Bronchial epithelial cell (primary cell): Measurements from ENCODE around the gene SBNO2. TPM values are rescaled to one million over a fixed set of nuclear protein-coding genes. Genes with fewer than 3 reads are reported as not detected.
A peak's percentile ranks its signal among the peaks of the same experiment; 100 is the strongest.

Experiments used
- DNase-seq: peaks from one replicate; pipeline ENCODE4 v3.0.0-alpha.2; 2010; ENCODE audit warnings: low read depth
- FAIRE-seq: peaks from 2 replicates; lab custom pipeline; 2011; peaks lifted over from hg19 to GRCh38; lab: Jason Lieb, UNC
- H3K27me3 ChIP-seq: 2 replicates; pipeline ENCODE4 v1.5.1; 2011; ENCODE audit warnings: low read length; ENCODE audit not compliant: control insufficient read depth, insufficient read depth
- H3K36me3 ChIP-seq: 2 replicates; pipeline ENCODE4 v1.5.1; 2011; ENCODE audit warnings: low read length; ENCODE audit not compliant: control insufficient read depth, insufficient read depth
- H3K4me3 ChIP-seq: 2 replicates; pipeline ENCODE4 v1.5.1; 2011; ENCODE audit warnings: mild to moderate bottlenecking, low read depth, low read length, control low read depth
- CTCF ChIP-seq: IDR thresholded peaks from 2 replicates; pipeline ENCODE4 v1.5.1; 2011; ENCODE audit warnings: mild to moderate bottlenecking, moderate library complexity, low read length, control low read depth, inconsistent platforms; ENCODE audit not compliant: insufficient read depth, severe bottlenecking
- total RNA-seq: library from RNA; depleted of rRNA; stranded (reverse); fragments of >200 nt; gene quantifications from 2 replicates; pipeline ENCODE4 v1.2.1, GENCODE V29; 2014

The SBNO2 gene
- total RNA-seq, 1 donor from 2014 or later = 16.8 TPM

GRCh38 chr19:1163283-1163933 lies 10.7 kb downstream of the SBNO2 start:
- FAIRE-seq (no peak), DNase-seq (no peak)
- Histone ChIP-seq H3K4me3 (no peak overlapping the region), H3K36me3 (peaks cover 12% of the 10 kb centered on the region), H3K27me3 (no peaks in the 10 kb centered on the region)
- TF ChIP-seq CTCF = no peak

- no peak for FAIRE-seq
- no peak for DNase-seq
- Histone ChIP-seq H3K36me3 (peaks cover 15% of the 10 kb centered on the region), H3K27me3 (no peaks in the 10 kb centered on the region), H3K4me3 (no peak overlapping the region)
- no peak for TF ChIP-seq CTCF
Measured at GRCh38 chr19:1162404-1163282, 11.4 kb downstream of the SBNO2 start.

GRCh38 chr19:1161716-1162115 lies 12.4 kb downstream of the SBNO2 start:
- Histone ChIP-seq H3K4me3 (no peak overlapping the region), H3K27me3 (no peaks in the 10 kb centered on the region), H3K36me3 (peaks cover 8% of the 10 kb centered on the region)
- peak; percentile 83 for DNase-seq
- TF ChIP-seq CTCF = no peak
- FAIRE-seq = no peak

GRCh38 chr19:1159864-1160595 lies 14.0 kb downstream of the SBNO2 start:
- Histone ChIP-seq H3K4me3 (no peak overlapping the region), H3K27me3 (no peaks in the 10 kb centered on the region), H3K36me3 (peaks cover 5% of the 10 kb centered on the region)
- DNase-seq (no peak), FAIRE-seq (no peak)
- no peak for TF ChIP-seq CTCF

GRCh38 chr19:1158885-1159448 lies 15.1 kb downstream of the SBNO2 start:
- no peak for FAIRE-seq
- no peaks in the 10 kb centered on the region for H3K27me3 ChIP-seq
- no peak for TF ChIP-seq CTCF
- DNase-seq = no peak
- no peak overlapping the region for H3K4me3 ChIP-seq
- H3K36me3 ChIP-seq = peaks cover 5% of the 10 kb centered on the region
